Measurements from ENCODE around the gene MAPRE2.
A peak's percentile ranks its signal among the peaks of the same experiment; 100 is the strongest.

MAPRE2 gene

GRCh38 chr18:35000457-35000856, 40.8 kb upstream of the MAPRE2 start:
- TF ChIP-seq CTCF (IDR thresholded peaks at IDR 0.05; ENCODE audit: low read depth, low read length), result no peak
- no peak overlapping the region for H3K4me3 ChIP-seq (ENCODE audit: low read depth, low read length)
- H3K4me1 ChIP-seq, result no peaks in the 10 kb centered on the region
- no peaks in the 10 kb centered on the region for H3K36me3 ChIP-seq
- H3K9me3 ChIP-seq, result no peaks in the 10 kb centered on the region
- no peaks in the 10 kb centered on the region for H3K27me3 ChIP-seq
- no peak for DNase-seq

GRCh38 chr18:35002120-35002519, 39.1 kb upstream of the MAPRE2 start:
- Histone ChIP-seq H3K9me3 (no peaks in the 10 kb centered on the region), H3K27me3 (no peaks in the 10 kb centered on the region), H3K4me3 (ENCODE audit: low read depth, low read length) (no peak overlapping the region), H3K36me3 (no peaks in the 10 kb centered on the region), H3K4me1 (no peaks in the 10 kb centered on the region)
- no peak for TF ChIP-seq CTCF (IDR thresholded peaks at IDR 0.05; ENCODE audit: low read depth, low read length)
- no peak for DNase-seq

GRCh38 chr18:35005963-35006577, 35.1 kb upstream of the MAPRE2 start:
- TF ChIP-seq CTCF (IDR thresholded peaks at IDR 0.05; ENCODE audit: low read depth, low read length), result peak; percentile 55
- Histone ChIP-seq H3K36me3 (no peaks in the 10 kb centered on the region), H3K9me3 (no peaks in the 10 kb centered on the region), H3K27me3 (no peaks in the 10 kb centered on the region), H3K4me1 (no peaks in the 10 kb centered on the region), H3K4me3 (ENCODE audit: low read depth, low read length) (no peak overlapping the region)
- no peak for DNase-seq

- Histone ChIP-seq H3K4me1 (no peaks in the 10 kb centered on the region), H3K4me3 (ENCODE audit: low read depth, low read length) (no peak overlapping the region), H3K9me3 (no peaks in the 10 kb centered on the region), H3K27me3 (no peaks in the 10 kb centered on the region), H3K36me3 (no peaks in the 10 kb centered on the region)
- DNase-seq, result no peak
- no peak for TF ChIP-seq CTCF (IDR thresholded peaks at IDR 0.05; ENCODE audit: low read depth, low read length)
Measured at GRCh38 chr18:35010156-35010555, 31.1 kb upstream of the MAPRE2 start.

- H3K36me3 ChIP-seq, result no peaks in the 10 kb centered on the region
- no peak for DNase-seq
- H3K4me1 ChIP-seq, result no peaks in the 10 kb centered on the region
- no peaks in the 10 kb centered on the region for H3K27me3 ChIP-seq
- TF ChIP-seq CTCF (IDR thresholded peaks at IDR 0.05; ENCODE audit: low read depth, low read length), result no peak
- no peak overlapping the region for H3K4me3 ChIP-seq (ENCODE audit: low read depth, low read length)
- no peaks in the 10 kb centered on the region for H3K9me3 ChIP-seq
Measured at GRCh38 chr18:35010993-35011392, 30.2 kb upstream of the MAPRE2 start.

- DNase-seq, result no peak
- H3K27me3 ChIP-seq, result no peaks in the 10 kb centered on the region
- no peaks in the 10 kb centered on the region for H3K4me1 ChIP-seq
- no peaks in the 10 kb centered on the region for H3K9me3 ChIP-seq
- no peak for TF ChIP-seq CTCF (IDR thresholded peaks at IDR 0.05; ENCODE audit: low read depth, low read length)
- no peaks in the 10 kb centered on the region for H3K36me3 ChIP-seq
- H3K4me3 ChIP-seq (ENCODE audit: low read depth, low read length), result no peak overlapping the region
Measured at GRCh38 chr18:35019933-35020332, 21.3 kb upstream of the MAPRE2 start.

Data from BE2C (cell line).